Body of pancreas (tissue), 4 donors: Measurements from ENCODE around the gene CTPS2.

Source experiments
- CTCF ChIP-seq, 7 experiments: fragments of 450-650 bp in 4 of 7; fragments of 200-600 bp in 3 of 7; sonication (generic) in 3 of 7; IDR thresholded peaks; one replicate each; pipeline ENCODE4 v1.5.1; 2016 to 2019; ENCODE audit warnings: antibody characterized with exemption in 7 of 7
- POLR2A ChIP-seq, 3 donors: fragments of 450-650 bp; IDR thresholded peaks; one replicate each; pipeline ENCODE4 v1.6.1; 2016; ENCODE audit warnings: antibody characterized with exemption in 3 of 3, mild to moderate bottlenecking in 2 of 3

- TF ChIP-seq CTCF (IDR thresholded peaks at IDR 0.05) (no peak), POLR2A (IDR thresholded peaks at IDR 0.05) (no peak)
Measured at GRCh38 chrX:16577483-16578029, 134.9 kb downstream of the CTPS2 start.
